Spinal cord (tissue), 10 donors: ENCODE measurements around the gene ZBTB44. TPM values are rescaled to one million over a fixed set of nuclear protein-coding genes. Genes with fewer than 3 reads are reported as not detected.
"Not testable (repeated sequence)": the region's sequence is repeated elsewhere in the genome, so short reads cannot be mapped to it uniquely, and the experiment has no call there.

Source experiments
- DNase-seq, 6 donors: peaks; one replicate each; pipeline versions ENCODE4 v3.0.0 to v3.0.0-alpha.2; 2013 to 2015; ENCODE audit warnings: low spot score in 6 of 6, low read depth in 4 of 6
- H3K27ac ChIP-seq: one replicate; pipeline ENCODE4 v1.5.1; 2013; ENCODE audit warnings: low read depth, low read length, control low read depth
- H3K27me3 ChIP-seq: one replicate; pipeline ENCODE4 v1.6.1; 2013; ENCODE audit warnings: low read length; ENCODE audit not compliant: control insufficient read depth, insufficient read depth
- H3K36me3 ChIP-seq: one replicate; pipeline ENCODE4 v1.6.1; 2013; ENCODE audit warnings: low read length; ENCODE audit not compliant: control insufficient read depth, insufficient read depth
- H3K4me1 ChIP-seq: one replicate; pipeline ENCODE4 v1.6.1; 2013; ENCODE audit warnings: low read length; ENCODE audit not compliant: control insufficient read depth, insufficient read depth
- H3K4me3 ChIP-seq: one replicate; pipeline ENCODE4 v1.5.1; 2013; ENCODE audit warnings: low read depth, low read length, control low read depth
- H3K9me3 ChIP-seq: one replicate; pipeline ENCODE4 v1.6.1; 2013; ENCODE audit warnings: low read length; ENCODE audit not compliant: control insufficient read depth, insufficient read depth
- WGBS: methylation state at CpG from one replicate; pipeline ENCODE4 v1.1.5; 2013; ENCODE audit warnings: missing lambda C conversion rate; ENCODE audit not compliant: insufficient coverage; 5-methylcytosine and 5-hydroxymethylcytosine counted together
- long read RNA-seq, 4 donors: transcript quantifications; one replicate each; lab custom pipeline, GENCODE V29; 2026
- polyA plus RNA-seq, 2 donors: library from polyadenylated mRNA; unstranded; fragments of 120-200 nt; gene quantifications; one replicate each; pipeline ENCODE4 v1.2.1, GENCODE V29; 2013; ENCODE audit not compliant: insufficient read length in 2 of 2
- total RNA-seq, 2 donors: library from RNA; depleted of rRNA in 1 of 2; stranded (reverse); fragments of 120-200 nt in 1 of 2; fragments of >200 nt in 1 of 2; gene quantifications; one replicate each; pipeline versions ENCODE4 v1.2.3 to v1.2.4, GENCODE V29; 2013 to 2014
- donor health status: healthy.

ZBTB44 gene
- 10 to 100 TPM; 33.2 to 56.7 TPM for total RNA-seq
- polyA plus RNA-seq = 10 to 100 TPM; 17.8 to 24.9 TPM
- long read RNA-seq, donor 1, full-length matches to known transcripts = 2 of 2 reads
- long read RNA-seq, donor 1, partial matches to known transcripts = 0 of 2 reads
- long read RNA-seq, donor 1, other reads (novel, unspliced or antisense) = 0 of 2 reads
- long read RNA-seq, donor 2, full-length matches to known transcripts = 1 of 1 reads
- long read RNA-seq, donor 2, partial matches to known transcripts = 0 of 1 reads
- long read RNA-seq, donor 2, other reads (novel, unspliced or antisense) = 0 of 1 reads
- long read RNA-seq, donor 3, full-length matches to known transcripts = 1 of 1 reads
- long read RNA-seq, donor 3, partial matches to known transcripts = 0 of 1 reads
- long read RNA-seq, donor 3, other reads (novel, unspliced or antisense) = 0 of 1 reads
- long read RNA-seq, donor 4 = 0 reads

- Histone ChIP-seq H3K9me3 (no peaks in the 10 kb centered on the region), H3K36me3 (no peaks in the 10 kb centered on the region), H3K4me1 (peaks cover 10% of the 10 kb centered on the region), H3K27ac (peak within 1 kb of the TSS; percentile 40), H3K27me3 (no peaks in the 10 kb centered on the region), H3K4me3 (peak within 1 kb of the TSS; percentile 74)
- peak; percentile 81 to 98 (median 88) for DNase-seq
- 0% methylated on average over 17 of the region's 42 CpGs for WGBS
These were observed at the start of gene ZBTB44 for GRCh38 chr11:130314750-130315285. Gene ZBTB44 (minus strand): TSS chr11:130314917. CDS start chr11:130261873, 53,044 bp downstream.

- no peak for DNase-seq
- Histone ChIP-seq H3K4me1 (no peaks in the 10 kb centered on the region), H3K4me3 (no peak overlapping the region), H3K27me3 (no peaks in the 10 kb centered on the region), H3K27ac (no peak overlapping the region), H3K9me3 (no peaks in the 10 kb centered on the region), H3K36me3 (no peaks in the 10 kb centered on the region)
These were observed 44.7 kb upstream of the ZBTB44 start for GRCh38 chr11:130359419-130359818.

GRCh38 chr11:130358398-130358797 is 43.7 kb upstream of the ZBTB44 start:
- no peaks in the 10 kb centered on the region for H3K36me3 ChIP-seq
- no peak overlapping the region for H3K4me3 ChIP-seq
- H3K9me3 ChIP-seq = no peaks in the 10 kb centered on the region
- H3K4me1 ChIP-seq = no peaks in the 10 kb centered on the region
- DNase-seq = no peak
- H3K27me3 ChIP-seq = no peaks in the 10 kb centered on the region
- H3K27ac ChIP-seq = no peak overlapping the region

GRCh38 chr11:130347261-130347660 is 32.5 kb upstream of the ZBTB44 start:
- Histone ChIP-seq H3K9me3 (no peaks in the 10 kb centered on the region), H3K4me1 (no peaks in the 10 kb centered on the region), H3K27ac (no peak overlapping the region), H3K4me3 (no peak overlapping the region), H3K36me3 (no peaks in the 10 kb centered on the region), H3K27me3 (no peaks in the 10 kb centered on the region)
- peak in 1 of 6 donors; percentile 57 for DNase-seq
- WGBS = no CpG with 5 or more reads among the region's 1 CpG

DNA sequence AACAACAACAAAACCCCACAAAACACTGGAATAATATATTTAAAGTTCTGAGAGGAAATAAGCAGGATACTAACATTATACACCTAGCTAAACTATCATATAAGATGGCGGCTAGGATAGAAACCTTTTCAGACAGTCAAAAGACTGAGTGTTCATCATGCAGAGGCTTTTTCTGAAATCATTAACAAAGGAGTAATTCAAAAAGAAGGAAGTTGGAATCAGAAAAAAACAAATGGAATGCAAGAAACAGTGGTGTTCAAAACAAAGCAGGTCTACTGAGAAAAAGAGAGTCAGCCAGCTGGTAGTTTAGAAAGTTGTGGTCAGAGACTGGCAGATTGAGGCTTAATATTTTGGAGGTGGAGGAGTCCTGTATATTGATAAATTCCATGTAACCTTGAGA is 30.1 kb upstream of the ZBTB44 start:
- Histone ChIP-seq H3K27ac (no peak overlapping the region), H3K4me3 (no peak overlapping the region), H3K9me3 (peaks cover 4% of the 10 kb centered on the region), H3K36me3 (no peaks in the 10 kb centered on the region), H3K27me3 (no peaks in the 10 kb centered on the region), H3K4me1 (no peaks in the 10 kb centered on the region)
- no peak for DNase-seq
- WGBS = no CpG with 5 or more reads among the region's 1 CpG

DNA sequence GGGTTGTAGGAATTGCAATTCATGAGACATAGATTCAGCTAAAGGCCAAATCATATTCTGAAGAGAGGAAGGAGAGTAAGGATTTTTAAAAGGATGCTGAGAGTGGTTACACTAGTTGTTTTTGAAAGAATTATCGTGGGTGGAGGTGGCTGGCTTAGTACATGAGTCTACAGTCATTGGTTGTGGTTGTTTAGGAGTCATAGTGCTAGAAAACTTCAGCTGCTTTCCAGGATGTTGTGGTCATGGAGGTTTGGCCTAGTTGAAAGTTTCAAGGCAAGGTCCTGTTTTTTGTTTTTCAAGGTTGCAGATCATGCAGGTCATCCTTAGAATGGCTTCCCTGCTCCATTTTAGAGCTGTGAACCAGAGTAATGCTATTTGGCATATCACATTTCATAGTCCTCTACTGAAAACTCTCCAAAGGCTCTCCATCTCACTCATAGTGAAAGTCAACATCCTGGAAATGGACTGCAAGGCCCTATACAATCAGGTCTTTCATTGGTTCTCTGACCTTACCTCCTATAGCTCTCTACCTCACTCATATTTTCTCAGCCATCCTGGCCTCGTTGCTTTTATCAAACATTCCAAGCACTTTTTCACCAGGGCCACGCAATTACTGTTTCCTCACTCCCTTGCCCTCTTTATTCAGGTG is 26.1 kb upstream of the ZBTB44 start:
- Histone ChIP-seq H3K27me3 (no peaks in the 10 kb centered on the region), H3K4me1 (no peaks in the 10 kb centered on the region), H3K27ac (no peak overlapping the region), H3K36me3 (no peaks in the 10 kb centered on the region), H3K9me3 (peaks cover 4% of the 10 kb centered on the region), H3K4me3 (no peak overlapping the region)
- no peak for DNase-seq
- 73% methylated on average over 3 of the region's 3 CpGs for WGBS

GRCh38 chr11:130338667-130339066 is 23.9 kb upstream of the ZBTB44 start:
- no peak overlapping the region for H3K4me3 ChIP-seq
- no peaks in the 10 kb centered on the region for H3K4me1 ChIP-seq
- H3K9me3 ChIP-seq = peaks cover 4% of the 10 kb centered on the region
- DNase-seq = no peak
- no peaks in the 10 kb centered on the region for H3K36me3 ChIP-seq
- no peaks in the 10 kb centered on the region for H3K27me3 ChIP-seq
- no CpG with 5 or more reads among the region's 3 CpGs for WGBS
- H3K27ac ChIP-seq = no peak overlapping the region

DNA sequence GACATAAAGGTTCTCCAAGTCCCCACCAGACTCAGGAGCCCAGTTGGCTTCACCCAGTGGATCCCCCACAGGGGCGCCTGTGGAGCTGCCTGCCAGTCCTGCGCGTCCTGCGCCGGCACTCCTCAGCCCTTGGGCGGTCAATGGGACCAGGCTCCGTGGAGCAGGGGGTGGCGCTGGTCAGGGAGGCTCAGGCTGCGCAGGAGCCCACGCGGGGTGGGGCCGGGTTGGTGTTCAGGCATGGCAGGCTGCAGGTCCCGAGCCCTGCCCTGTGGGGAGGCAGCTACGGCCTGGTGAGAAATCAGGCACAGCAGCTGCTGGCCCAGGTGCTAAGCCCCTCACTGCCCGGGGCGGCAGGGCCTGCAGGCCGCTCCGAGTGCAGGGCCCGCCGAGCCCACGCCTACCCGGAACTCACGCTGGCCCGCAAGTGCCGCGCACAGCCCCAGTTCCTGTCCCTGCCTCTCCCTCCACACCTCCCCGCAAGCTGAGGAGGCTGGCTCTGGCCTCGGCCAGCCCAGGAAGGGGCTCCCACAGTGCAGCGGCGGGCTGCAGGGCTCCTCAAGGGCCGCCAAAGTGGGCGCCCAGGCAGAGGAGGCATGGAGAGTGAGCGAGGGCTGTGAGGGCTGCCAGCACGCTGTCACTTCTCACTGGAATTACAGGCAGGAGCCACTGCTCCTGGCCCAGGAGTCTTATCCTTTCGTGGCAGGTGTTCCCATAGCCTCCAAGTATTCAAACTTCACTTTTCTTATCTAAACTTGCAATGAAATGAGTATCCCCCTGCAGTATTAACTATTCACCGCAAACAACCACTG is 22.8 kb upstream of the ZBTB44 start:
- H3K4me1 ChIP-seq = no peaks in the 10 kb centered on the region
- H3K4me3 ChIP-seq = no peak overlapping the region
- 95% methylated on average over 36 of the region's 36 CpGs for WGBS
- H3K9me3 ChIP-seq = peaks cover 4% of the 10 kb centered on the region
- DNase-seq = no peak
- H3K27me3 ChIP-seq = no peaks in the 10 kb centered on the region
- no peak overlapping the region for H3K27ac ChIP-seq
- H3K36me3 ChIP-seq = no peaks in the 10 kb centered on the region

GRCh38 chr11:130331397-130331796 is 16.7 kb upstream of the ZBTB44 start:
- not testable (repeated sequence) for H3K4me3 ChIP-seq, H3K4me1 ChIP-seq, H3K27me3 ChIP-seq, DNase-seq, H3K27ac ChIP-seq, H3K9me3 ChIP-seq, H3K36me3 ChIP-seq
- 94% methylated on average over 6 of the region's 19 CpGs for WGBS
